H9 (cell line): ENCODE measurements around the gene KHK. TPM values are rescaled to one million over a fixed set of nuclear protein-coding genes. Genes with fewer than 3 reads are reported as not detected.

Experiments used
- DNase-seq: peaks from one replicate; pipeline ENCODE4 v3.0.0-alpha.2; 2017
- H2AFZ ChIP-seq: one replicate; pipeline ENCODE4 v1.6.1; 2013; ENCODE audit warnings: mild to moderate bottlenecking, low read length, control low read depth, moderate library complexity
- H2AK5ac ChIP-seq: 2 replicates; pipeline ENCODE4 v1.6.1; 2013; ENCODE audit warnings: low read length, control low read depth, mixed read lengths; ENCODE audit not compliant: insufficient read length
- H2BK120ac ChIP-seq: one replicate; pipeline ENCODE4 v1.6.1; 2013; ENCODE audit warnings: low read depth, mild to moderate bottlenecking, low read length, control low read depth, inconsistent platforms; ENCODE audit not compliant: poor library complexity, severe bottlenecking
- H2BK12ac ChIP-seq: 2 replicates; pipeline ENCODE4 v1.6.1; 2013; ENCODE audit warnings: low read length, control low read depth, mixed read lengths, low read depth; ENCODE audit not compliant: insufficient read length
- H2BK15ac ChIP-seq: 2 replicates; pipeline ENCODE4 v1.6.1; 2013; ENCODE audit warnings: low read depth, low read length, control low read depth
- H2BK20ac ChIP-seq: one replicate; pipeline ENCODE4 v1.6.1; 2013; ENCODE audit warnings: low read depth, mild to moderate bottlenecking, low read length, control low read depth, inconsistent platforms; ENCODE audit not compliant: poor library complexity, severe bottlenecking
- H2BK5ac ChIP-seq: 2 replicates; pipeline ENCODE4 v1.6.1; 2013; ENCODE audit warnings: low read length, control low read depth, mixed read lengths; ENCODE audit not compliant: insufficient read length
- H3K14ac ChIP-seq: 2 replicates; pipeline ENCODE4 v1.6.1; 2013; ENCODE audit warnings: low read length, control low read depth; ENCODE audit not compliant: insufficient read depth
- H3K18ac ChIP-seq: 2 replicates; pipeline ENCODE4 v1.6.1; 2013; ENCODE audit warnings: low read depth, mild to moderate bottlenecking, mixed read lengths, low read length, control low read depth; ENCODE audit not compliant: insufficient read length
- H3K23ac ChIP-seq: 2 replicates; pipeline ENCODE4 v1.6.1; 2013; ENCODE audit warnings: low read length, control low read depth, mixed read lengths, low read depth; ENCODE audit not compliant: insufficient read length
- H3K23me2 ChIP-seq: 2 replicates; pipeline ENCODE4 v1.6.1; 2013; ENCODE audit warnings: low read depth, mild to moderate bottlenecking, mixed read lengths, low read length, control low read depth; ENCODE audit not compliant: insufficient read length, poor library complexity, severe bottlenecking
- H3K27ac ChIP-seq: 2 replicates; pipeline ENCODE4 v1.5.1; 2013; ENCODE audit warnings: low read length, control low read depth, mixed read lengths, low read depth; ENCODE audit not compliant: insufficient read length
- H3K27me3 ChIP-seq: 2 replicates; pipeline ENCODE4 v1.6.1; 2013; ENCODE audit warnings: low read length, control low read depth, inconsistent platforms; ENCODE audit not compliant: insufficient read depth
- H3K4ac ChIP-seq: 2 replicates; pipeline ENCODE4 v1.6.1; 2013; ENCODE audit warnings: low read depth, mild to moderate bottlenecking, control low read depth, inconsistent platforms, low read length, moderate library complexity
- H3K4me1 ChIP-seq: 2 replicates; pipeline ENCODE4 v1.6.1; 2013; ENCODE audit warnings: low read length, control low read depth, inconsistent platforms; ENCODE audit not compliant: insufficient read depth
- H3K4me2 ChIP-seq: 2 replicates; pipeline ENCODE4 v1.6.1; 2013; ENCODE audit warnings: low read length, control low read depth, mixed read lengths; ENCODE audit not compliant: insufficient read length, insufficient read depth
- H3K56ac ChIP-seq: 2 replicates; pipeline ENCODE4 v1.6.1; 2013; ENCODE audit warnings: low read depth, mild to moderate bottlenecking, mixed read lengths, low read length, control low read depth; ENCODE audit not compliant: insufficient read length
- H3K79me1 ChIP-seq: 2 replicates; pipeline ENCODE4 v1.6.1; 2013; ENCODE audit warnings: low read depth, mild to moderate bottlenecking, moderate library complexity, low read length, control low read depth, inconsistent platforms; ENCODE audit not compliant: insufficient read depth, poor library complexity, severe bottlenecking
- H3K79me2 ChIP-seq: 2 replicates; pipeline ENCODE4 v1.6.1; 2013; ENCODE audit warnings: low read length, control low read depth, inconsistent platforms; ENCODE audit not compliant: insufficient read depth
- H3K9ac ChIP-seq: 2 replicates; pipeline ENCODE4 v1.6.1; 2013; ENCODE audit warnings: low read length, control low read depth, mixed read lengths; ENCODE audit not compliant: insufficient read length; ENCODE audit errors: extremely low read depth
- H3K9me3 ChIP-seq: one replicate; pipeline ENCODE4 v1.6.1; 2013; ENCODE audit warnings: low read depth, low read length, inconsistent platforms; ENCODE audit not compliant: control insufficient read depth
- H3T11ph ChIP-seq: one replicate; pipeline ENCODE4 v1.6.1; 2013; ENCODE audit warnings: mild to moderate bottlenecking, low read length, control low read depth, inconsistent platforms
- H4K20me1 ChIP-seq: one replicate; pipeline ENCODE4 v1.6.1; 2013; ENCODE audit not compliant: control insufficient read depth, insufficient read length, insufficient read depth
- H4K5ac ChIP-seq: 2 replicates; pipeline ENCODE4 v1.6.1; 2013; ENCODE audit warnings: low read depth, mild to moderate bottlenecking, mixed read lengths, low read length, control low read depth; ENCODE audit not compliant: insufficient read length
- H4K8ac ChIP-seq: replicated peaks from 2 replicates; pipeline ENCODE4 v1.6.1; 2013; ENCODE audit warnings: low read length, control low read depth, mixed read lengths, low read depth; ENCODE audit not compliant: insufficient read length
- H4K91ac ChIP-seq: 2 replicates; pipeline ENCODE4 v1.6.1; 2013; ENCODE audit warnings: low read depth, mild to moderate bottlenecking, moderate library complexity, mixed read lengths, low read length, control low read depth; ENCODE audit not compliant: insufficient read length
- H3K27ac Mint-ChIP-seq, 3 experiments: 2 replicates in 2 of 3; 3 replicates in 1 of 3; pipeline ENCODE4 v1.8.0; 2020 to 2021; ENCODE audit warnings: mixed read lengths in 3 of 3, mild to moderate bottlenecking in 1 of 3, moderate library complexity in 1 of 3
- H3K27me3 Mint-ChIP-seq: 2 replicates; pipeline ENCODE4 v1.8.0; 2021; ENCODE audit warnings: low read depth, mild to moderate bottlenecking, moderate library complexity, mixed read lengths
- H3K36me3 Mint-ChIP-seq, 3 experiments: 2 replicates in 2 of 3; 3 replicates in 1 of 3; pipeline ENCODE4 v1.8.0; 2020 to 2021; ENCODE audit warnings: low read depth in 3 of 3, mixed read lengths in 3 of 3; ENCODE audit not compliant: insufficient read depth in 1 of 3
- H3K4me1 Mint-ChIP-seq, 2 experiments: 2 replicates each; pipeline ENCODE4 v1.8.0; 2020; ENCODE audit warnings: mixed read lengths in 2 of 2
- H3K4me3 Mint-ChIP-seq, 2 experiments: 2 replicates in 1 of 2; 3 replicates in 1 of 2; pipeline ENCODE4 v1.8.0; 2020 to 2021; ENCODE audit warnings: mild to moderate bottlenecking in 2 of 2, mixed read lengths in 2 of 2, moderate library complexity in 1 of 2
- H3K9me3 Mint-ChIP-seq, 2 experiments: 2 replicates in 1 of 2; 3 replicates in 1 of 2; pipeline ENCODE4 v1.8.0; 2020; ENCODE audit warnings: mild to moderate bottlenecking in 2 of 2, mixed read lengths in 2 of 2, moderate library complexity in 1 of 2
- CTCF ChIP-seq: fragments of 200-600 bp; sonication (generic); conservative IDR thresholded peaks from 3 replicates; pipeline ENCODE4 v1.8.0; 2021; ENCODE audit warnings: antibody characterized with exemption, mild to moderate bottlenecking
- WGBS: extraction: QIAGEN DNeasy Blood & Tissue Kit; methylation state at CpG from one replicate; pipeline ENCODE4 v1.1.7; 2013; ENCODE audit warnings: missing lambda C conversion rate, low lambda C conversion rate, mixed read lengths; ENCODE audit not compliant: insufficient read length; ENCODE audit errors: extremely low coverage; 5-methylcytosine and 5-hydroxymethylcytosine counted together
- total RNA-seq: library from RNA; stranded (reverse); gene quantifications from 2 replicates; pipeline ENCODE4 v1.2.1, GENCODE V29; 2021

Gene KHK
- total RNA-seq, 1 experiment from 2014 or later: 12.1 TPM

GRCh38 chr2:27039426-27039825, 47.1 kb upstream of the KHK start:
- no peak overlapping the region for H4K8ac ChIP-seq
- Mint-ChIP-seq H3K36me3 (peaks cover 20 to 80% (median 74%) of the 10 kb centered on the region in 3 experiments), H3K27ac (peak overlapping the region in 1 of 3 experiments; percentile 67; a peak in 1 of 7 replicates), H3K4me3 (no peak overlapping the region), H3K4me1 (peaks cover 0 to 5% of the 10 kb centered on the region in 2 experiments; a peak in 1 of 4 replicates), H3K9me3 (no peaks in the 10 kb centered on the region), H3K27me3 (no peaks in the 10 kb centered on the region)
- H2BK12ac ChIP-seq: no peak overlapping the region
- no peaks in the 10 kb centered on the region for H3K79me1 ChIP-seq
- no CpG with 5 or more reads among the region's 6 CpGs for WGBS
- H3K9ac ChIP-seq: no peak overlapping the region
- H2BK5ac ChIP-seq: no peak overlapping the region
- no peaks in the 10 kb centered on the region for H3K9me3 ChIP-seq
- H3T11ph ChIP-seq: no peak overlapping the region
- H3K27ac ChIP-seq: no peak overlapping the region
- H2BK20ac ChIP-seq: no peak overlapping the region
- no peak overlapping the region for H2BK120ac ChIP-seq
- TF ChIP-seq CTCF: no peak
- no peak overlapping the region for H3K4me2 ChIP-seq
- H3K14ac ChIP-seq: no peak overlapping the region
- no peaks in the 10 kb centered on the region for H3K27me3 ChIP-seq
- no peak overlapping the region for H2BK15ac ChIP-seq
- H4K20me1 ChIP-seq: no peaks in the 10 kb centered on the region
- H4K91ac ChIP-seq: no peak overlapping the region
- H3K18ac ChIP-seq: no peak overlapping the region
- H3K23me2 ChIP-seq: no peaks in the 10 kb centered on the region
- no peak overlapping the region for H3K56ac ChIP-seq
- no peaks in the 10 kb centered on the region for H3K4me1 ChIP-seq
- no peak overlapping the region for H2AFZ ChIP-seq
- no peaks in the 10 kb centered on the region for H3K79me2 ChIP-seq
- no peak for DNase-seq
- no peak overlapping the region for H3K23ac ChIP-seq
- no peak overlapping the region for H2AK5ac ChIP-seq
- no peak overlapping the region for H4K5ac ChIP-seq
- H3K4ac ChIP-seq: no peak overlapping the region
